Measurements from ENCODE around the gene DNAJC13. TPM values are rescaled to one million over a fixed set of nuclear protein-coding genes. Genes with fewer than 3 reads are reported as not detected.
A peak's percentile ranks its signal among the peaks of the same experiment; 100 is the strongest.

Gene DNAJC13
- total and polyA plus RNA-seq, 12 donors = 7.4 to 50.5 (median 38.4) TPM

- peaks cover 9 to 24% of the 10 kb centered on the region in 2 donors for H3K4me1 ChIP-seq (replicated peaks in 1 of 2)
- TF ChIP-seq POLR2A (IDR thresholded peaks at IDR 0.05) (no peak), CTCF (IDR thresholded peaks at IDR 0.05) (no peak)
- H3K27ac ChIP-seq = no peak overlapping the region
- no peaks in the 10 kb centered on the region for H3K27me3 ChIP-seq
- no peaks in the 10 kb centered on the region for H3K9me3 ChIP-seq (replicated peaks in 1 of 3)
- WGBS, 4 donors = 81 to 95% (median 88%) methylated on average over 13 of the region's 13 CpGs
- no peak for DNase-seq
- intact Hi-C loops (cut with DNase I) = no loop called here
- no peaks in the 10 kb centered on the region for H3K36me3 ChIP-seq (replicated peaks in 1 of 2)
- no peak overlapping the region for H3K4me3 ChIP-seq
Measured at GRCh38 chr3:132401255-132401654, 16.0 kb upstream of the DNAJC13 start.

DNA sequence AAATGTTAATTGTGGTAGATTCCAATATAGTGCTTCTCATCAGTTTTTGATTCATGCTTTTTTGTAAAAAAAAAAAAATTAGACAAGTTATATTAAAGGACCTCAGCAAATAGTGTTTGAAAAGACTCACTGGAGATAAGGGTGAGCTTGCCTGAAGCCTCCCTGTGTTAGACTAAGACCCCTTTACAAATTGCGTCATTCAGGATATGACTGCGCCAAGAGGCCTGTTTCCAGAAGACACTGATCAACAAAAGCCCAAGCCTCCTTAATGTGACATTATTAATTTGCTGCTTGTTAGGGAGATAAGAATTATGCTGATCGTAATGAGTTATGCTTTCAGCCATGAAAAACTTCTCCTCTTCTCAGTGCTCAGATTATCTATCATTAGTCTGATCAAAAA, 13.0 kb upstream of the DNAJC13 start:
- WGBS, 4 donors = 59 to 73% (median 62%) methylated on average over 3 of the region's 3 CpGs
- Histone ChIP-seq H3K27ac (peak overlapping the region in 1 of 5 donors; percentile 48), H3K4me1 (replicated peaks in 1 of 2) (peaks cover 9 to 24% of the 10 kb centered on the region in 2 donors), H3K27me3 (no peaks in the 10 kb centered on the region), H3K9me3 (replicated peaks in 1 of 3) (no peaks in the 10 kb centered on the region), H3K36me3 (replicated peaks in 1 of 2) (no peaks in the 10 kb centered on the region), H3K4me3 (no peak overlapping the region)
- intact Hi-C loops (cut with DNase I) = no loop called here
- no peak for DNase-seq
- TF ChIP-seq POLR2A (IDR thresholded peaks at IDR 0.05) = no peak
- no peak for TF ChIP-seq CTCF (IDR thresholded peaks at IDR 0.05)

- Histone ChIP-seq H3K36me3 (replicated peaks in 1 of 2) (no peaks in the 10 kb centered on the region), H3K4me3 (no peak overlapping the region), H3K27me3 (no peaks in the 10 kb centered on the region), H3K27ac (peak overlapping the region in 4 of 5 donors; percentile 2 to 48 (median 14)), H3K9me3 (replicated peaks in 1 of 3) (no peaks in the 10 kb centered on the region), H3K4me1 (replicated peaks in 1 of 2) (peaks cover 9 to 24% of the 10 kb centered on the region in 2 donors)
- intact Hi-C loops (cut with DNase I) = no loop called here
- peak in 2 of 7 donors; percentile 26 to 40 for DNase-seq
- WGBS, 4 donors = 17 to 33% (median 24%) methylated on average over 1 of the region's 1 CpG
- TF ChIP-seq POLR2A (IDR thresholded peaks at IDR 0.05) = no peak
- no peak for TF ChIP-seq CTCF (IDR thresholded peaks at IDR 0.05)
Measured at GRCh38 chr3:132405188-132405587, 12.1 kb upstream of the DNAJC13 start.

DNA sequence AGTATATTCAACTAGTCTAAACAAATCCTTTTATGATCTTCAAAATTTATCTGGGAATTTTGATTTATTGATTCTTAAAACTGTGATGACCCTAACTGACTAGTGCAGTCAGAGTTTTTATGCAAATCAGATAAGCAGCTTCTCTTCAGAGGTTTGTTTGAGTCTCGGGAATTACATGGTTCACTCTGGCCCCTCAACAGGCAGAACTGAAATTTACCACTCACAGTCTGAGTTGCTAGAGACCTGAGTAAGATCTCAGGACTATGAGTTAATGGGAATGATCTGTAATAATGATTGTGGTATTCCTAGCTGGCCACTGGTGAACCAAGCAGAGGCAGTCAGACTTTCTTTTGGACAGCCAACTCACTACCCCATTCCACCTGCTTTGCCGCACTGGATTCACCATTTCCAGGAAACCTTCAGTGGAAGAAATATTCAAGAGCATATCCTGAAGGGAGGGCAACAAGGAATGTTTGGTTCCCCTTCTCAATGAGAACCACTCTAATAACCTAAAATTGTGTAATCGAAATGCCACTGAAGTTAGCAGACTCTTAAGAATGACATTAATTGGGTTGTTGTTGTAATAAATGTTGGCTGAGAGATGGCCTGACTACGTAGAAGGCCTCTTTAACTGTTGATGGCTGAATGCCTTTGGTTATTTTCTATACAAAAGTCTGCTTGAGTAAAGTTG, 11.5 kb upstream of the DNAJC13 start:
- intact Hi-C loops (cut with DNase I) = no loop called here
- WGBS, 4 donors = 77 to 83% (median 79%) methylated on average over 4 of the region's 4 CpGs
- TF ChIP-seq POLR2A (IDR thresholded peaks at IDR 0.05) (no peak), CTCF (IDR thresholded peaks at IDR 0.05) (no peak)

More for the DNA sequence above, 11.5 kb upstream of the DNAJC13 start:
- no peaks in the 10 kb centered on the region for H3K36me3 ChIP-seq (replicated peaks in 1 of 2)
- peaks cover 9 to 24% of the 10 kb centered on the region in 2 donors for H3K4me1 ChIP-seq (replicated peaks in 1 of 2)
- DNase-seq = no peak
- peak overlapping the region in 3 of 5 donors; percentile 2 to 48 (median 20) for H3K27ac ChIP-seq
- H3K27me3 ChIP-seq = no peaks in the 10 kb centered on the region
- H3K4me3 ChIP-seq = no peak overlapping the region
- H3K9me3 ChIP-seq (replicated peaks in 1 of 3) = no peaks in the 10 kb centered on the region
